Effector memory CD8-positive, alpha-beta T cell (primary cell): Measurements from ENCODE around the gene PPP1R8.
A peak's percentile ranks its signal among the peaks of the same experiment; 100 is the strongest.

Experiments used
- ATAC-seq: fragments of 150-1000 bp; cut with Tn5 transposase; replicated peaks from 2 replicates; pipeline ENCODE4 v1.10.0; 2021; ENCODE audit warnings: mild to moderate bottlenecking, moderate library complexity
- DNase-seq, 3 experiments: peaks; one replicate each; pipeline ENCODE4 v3.0.0; 2021
- H3K27ac Mint-ChIP-seq, 2 donors: one replicate each; pipeline ENCODE4 v1.8.0; 2022; ENCODE audit warnings: mild to moderate bottlenecking in 2 of 2, mixed read lengths in 2 of 2, moderate library complexity in 2 of 2
- H3K27me3 Mint-ChIP-seq, 2 donors: one replicate each; pipeline ENCODE4 v1.8.0; 2022; ENCODE audit warnings: mixed read lengths in 2 of 2
- H3K36me3 Mint-ChIP-seq: one replicate; pipeline ENCODE4 v1.8.0; 2022; ENCODE audit warnings: mild to moderate bottlenecking, moderate library complexity, mixed read lengths; ENCODE audit not compliant: insufficient read depth
- H3K4me1 Mint-ChIP-seq, 2 donors: one replicate each; pipeline ENCODE4 v1.8.0; 2022; ENCODE audit warnings: low read depth in 2 of 2, mixed read lengths in 2 of 2
- H3K4me3 Mint-ChIP-seq, 2 donors: one replicate each; pipeline ENCODE4 v1.8.0; 2022; ENCODE audit warnings: mild to moderate bottlenecking in 2 of 2, mixed read lengths in 2 of 2, moderate library complexity in 2 of 2
- H3K9me3 Mint-ChIP-seq, 2 donors: one replicate each; pipeline ENCODE4 v1.8.0; 2022; ENCODE audit warnings: mixed read lengths in 2 of 2

PPP1R8 gene

DNA sequence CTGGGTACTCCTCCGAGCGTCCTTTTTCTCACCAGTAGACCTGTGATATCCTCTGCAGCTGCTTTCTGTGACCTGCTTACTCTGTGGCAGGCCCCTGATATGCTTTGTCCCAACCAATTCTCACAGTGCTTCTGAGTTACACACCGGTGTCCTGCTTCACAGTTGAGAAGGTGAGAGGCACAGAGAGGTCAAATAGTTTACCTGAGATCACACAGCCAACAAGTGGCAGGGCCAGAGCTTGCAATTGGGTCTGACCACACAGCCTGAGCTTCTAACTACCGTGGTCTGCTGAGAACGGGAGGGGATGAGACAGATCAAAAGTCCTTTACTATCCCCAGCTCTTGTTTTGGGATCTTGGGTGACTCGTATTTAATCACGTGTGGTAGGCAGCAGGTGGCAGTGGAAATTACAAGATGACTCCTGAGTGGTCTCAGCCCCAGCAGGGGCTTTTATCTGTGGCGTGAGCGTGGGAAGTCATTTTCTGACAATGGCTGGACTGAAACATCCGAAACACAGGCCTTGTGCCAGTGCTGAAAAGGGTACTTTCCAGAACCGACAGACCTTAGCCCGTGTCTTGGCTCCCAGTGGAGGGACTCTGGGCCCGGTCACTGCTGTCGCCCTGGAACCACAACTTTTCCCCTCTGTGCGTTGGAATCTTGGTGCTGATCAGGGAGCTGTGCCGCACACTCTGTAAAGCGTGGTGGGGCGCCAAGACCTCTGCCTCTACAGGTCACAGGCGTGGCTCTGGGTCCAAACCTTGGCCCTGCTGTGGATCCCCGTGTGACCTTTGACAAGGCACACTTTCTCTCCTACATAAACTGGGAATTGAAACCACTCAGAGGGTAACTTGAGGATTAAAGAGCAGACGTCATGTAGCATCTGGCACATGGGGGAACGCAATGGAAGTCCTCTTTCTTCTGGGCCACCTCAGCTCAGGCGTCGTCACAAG, 53.7 kb downstream of the PPP1R8 start:
- Mint-ChIP-seq H3K4me3 (peak overlapping the region in 1 of 2 donors; percentile 64), H3K9me3 (no peaks in the 10 kb centered on the region), H3K4me1 (peaks cover 35 to 63% of the 10 kb centered on the region in 2 donors), H3K27ac (peak overlapping the region; percentile 57 to 89), H3K27me3 (no peaks in the 10 kb centered on the region), H3K36me3 (peaks cover 7% of the 10 kb centered on the region)
- peak; percentile 13 for ATAC-seq
- no peak for DNase-seq

DNA sequence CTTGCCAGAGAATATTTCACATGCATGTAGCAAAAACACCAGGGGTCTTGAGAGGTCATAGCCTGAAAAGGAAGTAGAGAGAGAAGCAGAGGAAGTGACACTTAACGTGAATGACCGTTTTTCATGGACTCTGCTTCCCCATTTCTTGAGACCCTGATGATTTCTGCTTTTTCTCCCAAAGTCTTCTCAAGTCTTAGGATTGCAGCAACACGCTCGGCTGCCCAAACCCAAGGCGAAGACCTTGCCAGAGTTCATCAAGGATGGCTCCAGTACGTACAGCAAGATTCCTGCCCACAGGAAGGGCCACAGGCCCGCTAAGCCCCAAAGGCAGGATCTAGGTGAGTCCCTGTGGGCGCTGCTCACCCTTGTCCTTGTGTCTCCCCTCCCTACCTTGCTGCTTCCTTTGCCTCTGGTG, 54.5 kb downstream of the PPP1R8 start:
- DNase-seq (no peak), ATAC-seq (no peak)
- Mint-ChIP-seq H3K9me3 (no peaks in the 10 kb centered on the region), H3K4me3 (peak overlapping the region in 1 of 2 donors; percentile 64), H3K27me3 (no peaks in the 10 kb centered on the region), H3K4me1 (peaks cover 35 to 57% of the 10 kb centered on the region in 2 donors), H3K27ac (peak overlapping the region in 1 of 2 donors; percentile 89), H3K36me3 (peaks cover 5% of the 10 kb centered on the region)

DNA sequence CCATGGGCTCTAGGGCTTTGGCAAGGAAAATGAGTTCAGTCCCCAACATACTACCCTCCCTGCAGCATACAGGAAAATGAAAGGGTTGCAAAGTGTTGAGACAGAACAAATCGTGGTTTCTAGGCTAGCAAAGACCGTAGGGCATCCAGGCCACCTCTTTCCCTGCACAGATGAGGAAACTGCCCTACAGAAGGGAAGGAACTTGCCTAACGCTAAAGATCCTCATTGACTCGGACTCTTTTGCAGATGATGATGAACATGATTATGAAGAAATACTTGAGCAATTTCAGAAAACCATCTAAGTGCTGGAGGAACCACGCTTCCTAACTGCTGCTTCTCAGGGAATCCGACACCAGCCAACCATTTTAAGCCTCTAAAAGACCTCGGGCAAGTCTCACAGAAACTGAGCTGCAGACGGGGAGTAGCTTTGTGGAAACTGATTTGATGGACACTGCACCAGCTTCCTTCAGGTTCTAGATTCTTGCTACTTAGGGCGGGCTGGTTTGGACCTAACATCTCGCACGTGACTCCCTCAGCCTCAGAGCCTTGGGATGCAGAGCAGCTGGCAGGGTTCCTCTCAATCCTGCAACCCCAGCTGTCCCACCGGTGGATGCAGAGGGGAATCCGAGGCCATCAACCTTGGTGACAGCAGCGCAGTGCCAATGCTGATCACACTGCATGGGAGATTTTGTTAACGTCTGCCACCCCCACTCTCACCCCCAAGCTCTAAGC, 55.2 kb downstream of the PPP1R8 start:
- Mint-ChIP-seq H3K9me3 (no peaks in the 10 kb centered on the region), H3K27ac (peak overlapping the region; percentile 89 to 91), H3K27me3 (no peaks in the 10 kb centered on the region), H3K4me1 (peaks cover 35 to 61% of the 10 kb centered on the region in 2 donors), H3K36me3 (peaks cover 8% of the 10 kb centered on the region), H3K4me3 (peak overlapping the region; percentile 64 to 76)
- ATAC-seq (no peak), DNase-seq (no peak)

DNA sequence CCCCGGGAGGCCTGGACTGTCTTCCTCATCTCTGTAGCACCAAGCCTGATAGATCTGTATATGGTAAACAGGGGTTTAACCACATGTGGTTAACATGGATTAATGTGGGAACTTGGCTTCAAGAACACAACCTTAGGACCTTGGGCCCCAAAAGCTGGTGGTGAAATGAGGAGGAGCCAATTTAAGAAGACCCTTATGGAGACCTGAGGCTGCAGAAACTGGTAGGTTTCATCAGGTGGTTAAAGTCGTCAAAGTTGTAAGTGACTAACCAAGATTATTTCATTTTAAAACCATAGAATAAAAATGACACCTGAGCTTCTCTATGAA, 55.7 kb downstream of the PPP1R8 start:
- DNase-seq = no peak
- peaks cover 35 to 64% of the 10 kb centered on the region in 2 donors for H3K4me1 Mint-ChIP-seq
- H3K4me3 Mint-ChIP-seq = peak overlapping the region; percentile 64 to 76
- ATAC-seq = peak; percentile 50
- H3K27ac Mint-ChIP-seq = peak overlapping the region; percentile 89 to 91
- no peaks in the 10 kb centered on the region for H3K27me3 Mint-ChIP-seq
- H3K9me3 Mint-ChIP-seq = no peaks in the 10 kb centered on the region
- H3K36me3 Mint-ChIP-seq = peaks cover 13% of the 10 kb centered on the region

DNA sequence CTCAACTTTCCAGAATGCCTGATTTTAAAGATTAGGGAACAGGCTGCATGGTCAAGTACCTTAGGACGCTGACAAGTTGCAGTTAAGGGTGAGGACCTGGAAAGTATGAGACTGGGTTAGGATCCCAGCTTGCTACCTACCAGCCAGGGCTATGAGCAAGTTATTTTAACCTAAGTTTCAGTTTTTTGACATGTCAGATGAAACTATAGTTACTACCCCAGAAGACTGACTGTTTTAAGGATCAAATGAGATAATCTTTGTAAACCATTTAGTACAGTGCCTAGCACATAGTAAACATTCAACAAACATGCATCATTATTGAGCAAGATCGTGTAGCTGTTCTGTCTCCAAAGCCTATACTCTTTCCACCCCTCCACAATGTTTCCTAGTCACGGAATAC, 56.2 kb downstream of the PPP1R8 start:
- ATAC-seq = peak; percentile 7

DNA sequence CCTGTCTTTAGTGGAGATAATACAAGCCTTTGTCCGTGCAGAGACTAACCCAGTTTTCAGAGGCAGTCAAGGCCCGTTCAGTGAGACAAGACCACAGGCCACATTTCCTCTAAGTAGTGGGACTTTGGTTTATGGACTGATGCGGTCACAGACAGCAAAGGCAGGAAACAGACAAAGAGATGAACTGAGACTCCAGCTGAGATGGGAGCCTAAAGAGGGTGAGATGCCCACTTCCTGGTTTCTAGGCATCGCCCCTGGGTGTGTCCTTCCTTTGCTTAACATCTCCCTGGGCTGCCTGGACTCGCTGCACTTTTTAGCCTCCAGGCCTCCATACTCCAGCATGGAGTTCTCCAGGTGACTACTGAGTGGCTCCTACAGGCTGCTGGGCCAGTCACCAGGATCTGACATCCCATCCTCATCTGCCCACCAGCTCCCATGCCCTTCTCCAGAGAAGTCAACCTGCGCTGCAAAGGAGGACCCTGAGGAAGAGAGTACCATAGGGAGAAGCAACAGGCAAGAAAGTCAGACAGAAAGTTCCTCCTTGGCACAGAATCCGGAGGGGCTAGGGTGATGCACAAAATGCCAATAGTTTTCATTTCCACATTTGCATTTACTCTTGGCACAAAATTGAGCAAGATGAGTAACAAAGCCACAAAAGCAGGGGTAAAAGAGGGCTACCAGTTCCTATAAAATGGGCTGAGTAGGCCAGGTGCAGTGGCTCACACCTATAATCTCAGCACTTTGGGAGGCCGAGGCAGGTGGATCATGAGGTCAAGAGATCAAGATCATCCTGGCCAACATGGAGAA, 56.8 kb downstream of the PPP1R8 start:
- Mint-ChIP-seq H3K27me3 (no peaks in the 10 kb centered on the region), H3K36me3 (peaks cover 22% of the 10 kb centered on the region), H3K4me3 (peak overlapping the region; percentile 64 to 76), H3K4me1 (peaks cover 39 to 70% of the 10 kb centered on the region in 2 donors), H3K9me3 (no peaks in the 10 kb centered on the region), H3K27ac (peak overlapping the region; percentile 89 to 91)
- ATAC-seq (peak; percentile 78), DNase-seq (peak in 2 of 3 experiments; percentile 21 to 45)

More for the DNA sequence above, 56.2 kb downstream of the PPP1R8 start:
- Mint-ChIP-seq H3K36me3 (peaks cover 18% of the 10 kb centered on the region), H3K27ac (peak overlapping the region; percentile 89 to 91), H3K4me3 (peak overlapping the region; percentile 64 to 76), H3K4me1 (peaks cover 38 to 66% of the 10 kb centered on the region in 2 donors), H3K27me3 (no peaks in the 10 kb centered on the region), H3K9me3 (no peaks in the 10 kb centered on the region)
- DNase-seq = no peak

DNA sequence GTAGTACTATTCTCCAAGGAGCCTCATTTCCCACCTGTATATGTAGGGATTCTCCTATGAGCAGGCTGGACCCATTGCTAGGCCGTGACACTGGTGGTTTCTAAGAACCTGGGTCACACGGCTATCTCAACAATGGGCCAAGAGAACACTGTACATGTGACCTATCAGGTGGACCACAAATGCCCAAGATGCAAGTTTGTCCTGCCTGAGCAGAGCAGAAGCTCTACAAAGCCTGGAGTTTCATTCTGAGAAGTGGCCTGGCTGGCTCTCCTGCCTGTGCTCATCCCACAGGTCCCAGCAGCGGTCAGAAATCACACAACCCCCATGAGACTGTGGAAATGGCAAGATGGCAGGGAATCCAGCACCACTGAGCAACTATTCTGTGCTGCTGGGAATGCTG, 58.9 kb downstream of the PPP1R8 start:
- H3K27me3 Mint-ChIP-seq = no peaks in the 10 kb centered on the region
- no peak for ATAC-seq

DNA sequence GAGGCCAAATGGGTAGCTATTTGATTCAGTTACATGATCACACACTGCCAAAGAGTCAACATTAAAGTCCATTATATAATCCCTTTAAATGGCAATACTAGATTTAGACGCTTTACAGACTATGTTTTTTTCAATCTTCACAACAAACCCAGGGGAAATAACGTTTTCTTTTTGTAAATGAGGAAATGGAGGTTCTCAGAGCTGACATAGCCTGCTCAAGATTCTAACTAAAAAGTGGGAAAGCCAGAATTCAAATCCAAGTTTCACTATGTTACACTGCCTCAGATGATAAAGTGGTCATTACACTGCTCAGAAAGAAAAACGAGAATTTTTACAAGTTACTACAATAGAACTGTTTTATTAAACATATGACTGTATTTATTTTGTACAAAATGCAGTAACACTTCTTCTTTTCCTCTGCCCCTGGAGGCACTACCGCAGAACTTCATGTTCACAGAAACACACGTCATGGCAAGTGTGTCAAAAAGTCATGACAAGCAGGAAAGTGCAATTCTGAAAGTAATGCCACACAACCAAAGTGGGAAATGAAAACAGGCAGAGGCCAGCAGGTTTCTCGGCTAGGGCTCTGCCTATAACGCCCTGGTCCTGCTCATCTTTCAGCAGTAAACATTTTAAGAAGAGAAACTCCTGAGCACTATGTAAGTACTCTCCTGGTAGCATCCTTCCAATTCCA, 60.8 kb downstream of the PPP1R8 start:
- peak in 1 of 3 experiments; percentile 50 for DNase-seq
- peaks cover 53% of the 10 kb centered on the region for H3K36me3 Mint-ChIP-seq

More for the DNA sequence above, 58.9 kb downstream of the PPP1R8 start:
- peaks cover 37% of the 10 kb centered on the region for H3K36me3 Mint-ChIP-seq
- H3K4me3 Mint-ChIP-seq = no peak overlapping the region
- DNase-seq = no peak
- no peaks in the 10 kb centered on the region for H3K9me3 Mint-ChIP-seq
- peak overlapping the region; percentile 80 to 98 for H3K27ac Mint-ChIP-seq
- peaks cover 33 to 63% of the 10 kb centered on the region in 2 donors for H3K4me1 Mint-ChIP-seq

DNA sequence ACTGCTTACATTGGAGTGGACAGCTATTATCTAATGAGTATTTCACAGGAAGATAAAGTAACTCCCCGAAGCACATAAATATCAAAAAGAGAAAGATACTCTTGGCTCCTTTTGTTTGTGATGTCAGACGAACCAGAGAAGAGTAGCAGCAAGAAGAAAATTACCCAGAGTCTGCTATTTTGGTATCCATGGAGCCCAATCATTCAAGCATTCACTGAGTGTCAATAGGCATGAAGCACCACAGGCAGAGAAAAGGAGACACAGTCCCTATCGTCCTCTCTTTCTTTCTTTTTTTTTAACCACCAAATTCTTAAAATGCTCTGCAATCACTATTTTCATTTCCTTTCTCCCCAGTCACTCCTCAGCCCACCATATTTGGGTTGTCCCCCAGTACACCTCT, 63.9 kb downstream of the PPP1R8 start:
- Mint-ChIP-seq H3K9me3 (no peaks in the 10 kb centered on the region), H3K27ac (peak overlapping the region in 1 of 2 donors; percentile 9), H3K27me3 (no peaks in the 10 kb centered on the region), H3K36me3 (peaks cover 71% of the 10 kb centered on the region), H3K4me3 (no peak overlapping the region), H3K4me1 (peaks cover 6 to 29% of the 10 kb centered on the region in 2 donors)
- ATAC-seq (no peak), DNase-seq (no peak)

More for the DNA sequence above, 60.8 kb downstream of the PPP1R8 start:
- Mint-ChIP-seq H3K27me3 (no peaks in the 10 kb centered on the region), H3K4me1 (peaks cover 22 to 44% of the 10 kb centered on the region in 2 donors), H3K4me3 (peak overlapping the region; percentile 2 to 66), H3K9me3 (no peaks in the 10 kb centered on the region), H3K27ac (peak overlapping the region; percentile 91 to 98)
- ATAC-seq = peak; percentile 48
